Panc1 (cell line): ENCODE results near the gene CKB. TPM values are rescaled to one million over a fixed set of nuclear protein-coding genes. Genes with fewer than 3 reads are reported as not detected.
A peak's percentile ranks its signal among the peaks of the same experiment; 100 is the strongest.

Experiments
- ATAC-seq: fragments of 200-7000 bp; cut with Tn5 transposase; 2 replicates; pipeline ENCODE4 v1.9.1; 2020; ENCODE audit warnings: mild to moderate bottlenecking, moderate library complexity
- BruUV-seq: library from RNA; stranded (reverse); fragments of 400-500 nt; replicated peaks from 2 replicates; lab custom pipeline; 2021; lab: Mats Ljungman, UMichigan
- CTCF ChIA-PET: fragments of 300-600 bp; sonication (Branson Sonifier 250); formaldehyde crosslinking; loops from one replicate; lab custom pipeline; 2022; ENCODE audit warnings: antibody characterized with exemption; lab: Charles Lee
- POLR2A ChIA-PET: fragments of 300-600 bp; sonication (Branson Sonifier 250); formaldehyde crosslinking; loops from one replicate; lab custom pipeline; 2022; ENCODE audit warnings: antibody characterized with exemption; lab: Charles Lee
- DNase-seq: peaks from one replicate; pipeline ENCODE4 v3.0.0-alpha.2; 2010; ENCODE audit warnings: low read depth, low spot score
- H3K27ac ChIP-seq: 2 replicates; pipeline ENCODE4 v1.5.1; 2011; ENCODE audit warnings: mild to moderate bottlenecking, low read length, inconsistent platforms
- H3K27me3 ChIP-seq: fragments of 200-500 bp; sonication (Bioruptor generic); 2 replicates; pipeline ENCODE4 v1.6.0; 2014; ENCODE audit warnings: low read length, inconsistent platforms; ENCODE audit not compliant: control insufficient read depth, insufficient read depth
- H3K36me3 ChIP-seq: fragments of 200-500 bp; sonication (Bioruptor generic); 2 replicates; pipeline ENCODE4 v1.5.1; 2014; ENCODE audit warnings: inconsistent platforms, mild to moderate bottlenecking, low read length, moderate library complexity; ENCODE audit not compliant: control insufficient read depth, insufficient read depth
- H3K4me1 ChIP-seq: 2 replicates; pipeline ENCODE4 v1.5.1; 2011; ENCODE audit warnings: inconsistent platforms, mild to moderate bottlenecking, low read length, moderate library complexity; ENCODE audit not compliant: control insufficient read depth, insufficient read depth
- H3K4me3 ChIP-seq, 2 experiments: 2 replicates each; pipeline ENCODE4 v1.5.1; 2011 to 2012; ENCODE audit warnings: low read depth in 2 of 2, low read length in 2 of 2, mild to moderate bottlenecking in 2 of 2, inconsistent platforms in 1 of 2, moderate library complexity in 1 of 2
- H3K9me3 ChIP-seq: fragments of 200-500 bp; sonication (Bioruptor generic); 2 replicates; pipeline ENCODE4 v1.5.1; 2014; ENCODE audit warnings: low read depth, mild to moderate bottlenecking, inconsistent platforms, low read length, moderate library complexity; ENCODE audit not compliant: control insufficient read depth, insufficient read depth
- CTCF ChIP-seq: fragments of 450-650 bp; IDR thresholded peaks from 2 replicates; pipeline ENCODE4 v1.5.1; 2017; ENCODE audit warnings: mild to moderate bottlenecking
- POLR2AphosphoS5 ChIP-seq: IDR thresholded peaks from 2 replicates; pipeline ENCODE4 v1.6.1; 2012; ENCODE audit warnings: mild to moderate bottlenecking, low read depth, low read length, moderate library complexity
- SIN3A ChIP-seq: IDR thresholded peaks from 2 replicates; pipeline ENCODE4 v1.6.1; 2012; ENCODE audit warnings: low read depth, mild to moderate bottlenecking, low read length, moderate library complexity, borderline replicate concordance; ENCODE audit not compliant: insufficient read depth
- TCF7L2 ChIP-seq: IDR thresholded peaks from 2 replicates; pipeline ENCODE4 v1.6.1; 2011; ENCODE audit warnings: mild to moderate bottlenecking, low read depth, low read length, inconsistent platforms
- in situ Hi-C: cut with HindIII; loops from 2 replicates; pipeline ENCODE4 v1.10.0; 2016; ENCODE audit warnings: low sequenced_read_pairs, low pct_unique_long_range_greater_than_20kb
- intact Hi-C: fragments of 100-400 bp; cut with micrococcal nuclease; formaldehyde crosslinking; loops from one replicate; pipeline ENCODE4 v1.10.0; 2022; ENCODE audit not compliant: unreplicated experiment
- total RNA-seq: library from RNA; stranded (reverse); gene quantifications from one replicate; pipeline ENCODE4 v1.2.1, GENCODE V29; 2021; ENCODE audit not compliant: unreplicated experiment
- TF ChIP-seq, protein P1 (sequence below), 2 experiments: IDR thresholded peaks; 2 replicates each; pipeline ENCODE4 v1.6.1; 2011 to 2012; ENCODE audit warnings: low read depth in 2 of 2, control low read depth in 1 of 2, low read length in 1 of 2, mild to moderate bottlenecking in 1 of 2, moderate library complexity in 1 of 2; ENCODE audit not compliant: insufficient read depth in 1 of 2

Gene CKB
- total RNA-seq, 1 experiment from 2014 or later: 436 TPM

GRCh38 chr14:103563226-103563620 lies 40.6 kb upstream of the CKB start:
- ATAC-seq (no peak), DNase-seq (no peak)
- TF ChIP-seq CTCF (no peak), POLR2AphosphoS5 (no peak), SIN3A (0 out of 2 replicates have a peak, but pooled peaks have one; percentile 11), TCF7L2 (no peak)
- TF ChIP-seq, protein P1, sequence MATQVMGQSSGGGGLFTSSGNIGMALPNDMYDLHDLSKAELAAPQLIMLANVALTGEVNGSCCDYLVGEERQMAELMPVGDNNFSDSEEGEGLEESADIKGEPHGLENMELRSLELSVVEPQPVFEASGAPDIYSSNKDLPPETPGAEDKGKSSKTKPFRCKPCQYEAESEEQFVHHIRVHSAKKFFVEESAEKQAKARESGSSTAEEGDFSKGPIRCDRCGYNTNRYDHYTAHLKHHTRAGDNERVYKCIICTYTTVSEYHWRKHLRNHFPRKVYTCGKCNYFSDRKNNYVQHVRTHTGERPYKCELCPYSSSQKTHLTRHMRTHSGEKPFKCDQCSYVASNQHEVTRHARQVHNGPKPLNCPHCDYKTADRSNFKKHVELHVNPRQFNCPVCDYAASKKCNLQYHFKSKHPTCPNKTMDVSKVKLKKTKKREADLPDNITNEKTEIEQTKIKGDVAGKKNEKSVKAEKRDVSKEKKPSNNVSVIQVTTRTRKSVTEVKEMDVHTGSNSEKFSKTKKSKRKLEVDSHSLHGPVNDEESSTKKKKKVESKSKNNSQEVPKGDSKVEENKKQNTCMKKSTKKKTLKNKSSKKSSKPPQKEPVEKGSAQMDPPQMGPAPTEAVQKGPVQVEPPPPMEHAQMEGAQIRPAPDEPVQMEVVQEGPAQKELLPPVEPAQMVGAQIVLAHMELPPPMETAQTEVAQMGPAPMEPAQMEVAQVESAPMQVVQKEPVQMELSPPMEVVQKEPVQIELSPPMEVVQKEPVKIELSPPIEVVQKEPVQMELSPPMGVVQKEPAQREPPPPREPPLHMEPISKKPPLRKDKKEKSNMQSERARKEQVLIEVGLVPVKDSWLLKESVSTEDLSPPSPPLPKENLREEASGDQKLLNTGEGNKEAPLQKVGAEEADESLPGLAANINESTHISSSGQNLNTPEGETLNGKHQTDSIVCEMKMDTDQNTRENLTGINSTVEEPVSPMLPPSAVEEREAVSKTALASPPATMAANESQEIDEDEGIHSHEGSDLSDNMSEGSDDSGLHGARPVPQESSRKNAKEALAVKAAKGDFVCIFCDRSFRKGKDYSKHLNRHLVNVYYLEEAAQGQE (IDR thresholded peaks at IDR 0.05; ENCODE audit: insufficient read depth in 1 of 2, low read depth in 2 of 2, low read length in 1 of 2): no peak
- intact Hi-C loops (no loop called here), in situ Hi-C loops (no loop called here)
- Histone ChIP-seq H3K36me3 (peaks cover 25% of the 10 kb centered on the region), H3K27ac (peak overlapping the region; percentile 86), H3K27me3 (no peaks in the 10 kb centered on the region), H3K4me3 (peak overlapping the region; percentile 89 to 97), H3K4me1 (peaks cover 29% of the 10 kb centered on the region), H3K9me3 (no peaks in the 10 kb centered on the region)
- ChIA-PET POLR2A (no interaction called here), CTCF (no interaction called here)
- BruUV-seq: TSS peak; percentile 90

DNA sequence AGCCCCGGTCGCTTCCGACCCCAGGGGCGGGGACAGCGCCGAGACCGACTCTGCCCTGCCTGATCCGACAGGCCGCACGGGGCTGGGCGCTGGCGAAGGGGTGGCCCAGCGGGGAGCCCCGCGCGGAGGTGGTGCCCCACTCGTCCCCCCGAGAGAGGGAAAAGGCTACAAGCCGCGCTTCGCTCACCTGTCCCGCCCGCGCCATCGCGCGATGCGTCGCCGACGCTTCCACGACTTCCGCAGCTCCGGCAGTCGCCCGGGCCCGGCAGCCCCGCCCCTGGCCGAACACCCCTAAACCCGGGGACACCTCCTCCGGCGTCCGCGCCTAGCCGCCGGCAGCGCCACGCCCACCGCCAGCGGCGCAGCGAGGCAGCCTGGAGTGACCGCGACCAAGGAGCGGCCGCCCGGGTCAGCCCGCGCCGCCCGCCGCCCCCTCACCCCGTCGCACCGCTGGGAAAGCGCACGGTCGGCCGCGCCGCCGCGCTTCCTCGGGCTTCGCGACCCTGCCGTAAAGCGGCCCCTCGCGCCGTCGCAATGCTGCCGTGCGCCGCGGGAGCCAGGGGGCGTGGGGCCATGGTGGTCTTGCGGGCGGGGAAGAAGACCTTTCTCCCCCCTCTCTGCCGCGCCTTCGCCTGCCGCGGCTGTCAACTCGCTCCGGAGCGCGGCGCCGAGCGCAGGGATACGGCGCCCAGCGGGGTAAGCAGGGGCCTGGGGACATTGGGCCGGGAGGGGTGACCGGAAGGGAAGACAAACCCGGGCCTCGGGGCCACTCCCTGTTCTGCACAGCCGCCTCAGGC lies 40.0 kb upstream of the CKB start, which contains the start of the genes BAG5 and COA8:
BAG5 (minus strand) TSS at position 229 of the 797 bp plus-strand sequence. CDS start 1,493 bp downstream, outside the sequence.
COA8 (plus strand) TSS at position 532 of the 797 bp plus-strand sequence; CDS start at position 574, 42 bp downstream.
- Histone ChIP-seq H3K4me1 (peaks cover 34% of the 10 kb centered on the region), H3K36me3 (peaks cover 25% of the 10 kb centered on the region), H3K4me3 (peak within 1 kb of the TSS; percentile 89 to 97), H3K27ac (peak within 1 kb of the TSS; percentile 86), H3K27me3 (no peaks in the 10 kb centered on the region), H3K9me3 (no peaks in the 10 kb centered on the region)
- no TSS peak for BruUV-seq
- TF ChIP-seq POLR2AphosphoS5: peak; percentile 44
- no peak for TF ChIP-seq CTCF
- TF ChIP-seq TCF7L2: no peak
- TF ChIP-seq SIN3A: peak; percentile 58; the same call in 1 of the 2 replicates
- in situ Hi-C loops (no loop called here), intact Hi-C loops (no loop called here)
- DNase-seq: no peak
- ChIA-PET CTCF (no interaction called here), POLR2A (interaction anchor here (0.6 kb wide), 1 partner anchor 12 kb away, joined by 3 read pairs; no protein-coding TSS in a partner anchor)
- ATAC-seq: peak; percentile 90
